Mucosa of rectum (tissue), 2 donors: ENCODE results near the gene ZSWIM5.
"Not testable (repeated sequence)": the region's sequence is repeated elsewhere in the genome, so short reads cannot be mapped to it uniquely, and the experiment has no call there.

ENCODE experiments used
- H3K27ac ChIP-seq, 2 donors: one replicate each; pipeline ENCODE4 v1.7.0; 2013; ENCODE audit warnings: inconsistent platforms in 2 of 2, low read depth in 2 of 2, low read length in 2 of 2
- H3K27me3 ChIP-seq, 2 donors: one replicate each; pipeline ENCODE4 v1.7.0; 2013; ENCODE audit warnings: low read length in 2 of 2; ENCODE audit not compliant: control insufficient read depth in 2 of 2, insufficient read depth in 2 of 2
- H3K36me3 ChIP-seq, 2 donors: one replicate each; pipeline ENCODE4 v1.7.0; 2013; ENCODE audit warnings: low read length in 2 of 2; ENCODE audit not compliant: control insufficient read depth in 2 of 2, insufficient read depth in 2 of 2
- H3K4me1 ChIP-seq, 2 donors: one replicate each; pipeline ENCODE4 v1.7.0; 2013; ENCODE audit warnings: low read length in 2 of 2, mild to moderate bottlenecking in 1 of 2; ENCODE audit not compliant: control insufficient read depth in 2 of 2, insufficient read depth in 2 of 2
- H3K4me3 ChIP-seq, 2 donors: one replicate each; pipeline ENCODE4 v1.7.0; 2013; ENCODE audit warnings: low read length in 2 of 2
- H3K9ac ChIP-seq, 2 donors: one replicate each; pipeline ENCODE4 v1.7.0; 2013; ENCODE audit warnings: low read length in 2 of 2, low read depth in 1 of 2, mild to moderate bottlenecking in 1 of 2
- H3K9me3 ChIP-seq, 2 donors: one replicate each; pipeline ENCODE4 v1.7.0; 2013; ENCODE audit warnings: low read length in 2 of 2; ENCODE audit not compliant: control insufficient read depth in 2 of 2
- donor health status: healthy.
- donor health status: Normal muscosa, but diverticular disease.

ZSWIM5 gene

DNA sequence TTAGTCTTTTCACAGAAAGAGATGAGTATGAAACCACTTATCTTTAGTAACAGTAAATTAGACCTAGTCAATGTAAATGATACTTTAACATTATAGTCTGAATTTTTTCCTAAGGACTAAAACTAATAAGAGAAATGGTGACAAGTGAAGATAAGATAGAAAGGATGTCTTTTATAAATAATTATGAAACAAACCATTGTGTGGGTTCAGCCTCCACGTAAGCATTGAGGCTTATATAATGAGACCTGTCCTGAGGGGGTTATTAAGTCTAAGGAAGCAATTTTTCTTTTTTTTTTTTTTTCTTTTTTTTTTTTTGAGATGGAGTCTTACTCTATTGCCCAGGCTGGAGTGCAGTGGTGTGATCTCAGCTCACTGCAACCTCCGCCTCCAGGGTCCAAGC lies 138.6 kb downstream of the ZSWIM5 start:
- no peak overlapping the region for H3K27ac ChIP-seq
- H3K9ac ChIP-seq: no peak overlapping the region
- no peak overlapping the region for H3K4me3 ChIP-seq
- H3K27me3 ChIP-seq: no peaks in the 10 kb centered on the region
- no peaks in the 10 kb centered on the region for H3K4me1 ChIP-seq
- H3K36me3 ChIP-seq: no peaks in the 10 kb centered on the region
- H3K9me3 ChIP-seq: no peaks in the 10 kb centered on the region

DNA sequence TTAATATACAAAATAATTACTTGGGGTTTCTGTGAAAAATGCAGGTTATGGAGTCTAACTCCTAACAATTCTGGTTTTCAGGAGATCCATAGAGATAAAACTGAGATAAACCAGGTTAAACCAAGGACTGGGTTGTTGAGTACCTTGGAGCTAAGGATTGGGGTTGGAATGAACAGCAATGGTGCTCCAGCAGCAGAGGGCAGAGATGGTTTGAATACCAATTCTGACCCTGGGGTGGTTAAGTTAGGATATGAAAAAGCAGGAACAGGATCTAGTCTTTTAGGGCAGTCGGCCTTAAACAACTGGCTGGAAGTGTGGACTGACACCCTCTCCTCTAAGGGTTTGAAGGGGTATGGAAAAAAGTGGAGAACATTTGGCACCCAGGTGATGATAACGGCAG lies 141.3 kb downstream of the ZSWIM5 start:
- H3K9me3 ChIP-seq: no peaks in the 10 kb centered on the region
- H3K27me3 ChIP-seq: no peaks in the 10 kb centered on the region
- H3K36me3 ChIP-seq: no peaks in the 10 kb centered on the region
- H3K4me3 ChIP-seq: no peak overlapping the region
- H3K4me1 ChIP-seq: no peaks in the 10 kb centered on the region
- H3K27ac ChIP-seq: no peak overlapping the region
- H3K9ac ChIP-seq: no peak overlapping the region

DNA sequence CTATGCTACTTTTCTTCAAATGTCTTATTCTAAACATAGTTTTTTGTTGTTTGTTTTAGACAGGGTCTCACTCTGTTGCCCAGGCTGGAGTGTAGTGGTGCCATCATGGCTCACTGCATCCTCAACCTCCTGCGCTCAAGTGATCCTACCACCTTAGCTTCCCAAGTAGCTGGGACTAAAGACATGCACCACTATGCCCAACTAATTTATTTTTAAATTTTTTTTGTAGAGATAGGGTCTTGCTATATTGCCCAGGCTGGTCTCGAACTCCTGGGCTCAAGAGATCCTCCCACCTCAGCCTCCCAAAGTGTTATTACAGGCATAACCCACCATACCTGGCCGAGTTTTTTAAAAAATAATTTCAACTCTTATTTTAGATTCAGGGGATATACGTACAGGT lies 143.9 kb downstream of the ZSWIM5 start:
- not testable (repeated sequence) for H3K27ac ChIP-seq, H3K36me3 ChIP-seq, H3K4me1 ChIP-seq

DNA sequence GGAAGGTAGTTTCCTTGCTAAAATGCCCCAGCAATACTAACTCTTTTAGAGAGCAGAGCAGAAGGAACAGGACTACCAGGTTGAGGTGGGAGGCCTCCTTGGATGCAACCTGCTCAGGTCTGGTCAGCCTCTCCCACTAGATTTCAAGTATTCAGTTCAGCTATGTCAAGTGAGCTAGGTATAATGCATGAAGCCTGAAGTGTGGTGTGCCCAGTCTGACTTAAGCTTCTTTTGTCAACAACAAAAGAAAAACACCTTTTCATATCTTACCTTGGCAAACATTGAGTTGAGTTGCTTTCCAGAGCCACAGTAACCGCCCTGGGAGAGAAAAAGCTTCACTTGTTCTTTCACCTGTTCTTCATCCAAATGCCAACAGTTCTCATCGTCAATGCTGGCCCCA lies 146.6 kb downstream of the ZSWIM5 start:
- no peaks in the 10 kb centered on the region for H3K27me3 ChIP-seq
- H3K27ac ChIP-seq: no peak overlapping the region
- no peak overlapping the region for H3K9ac ChIP-seq
- no peaks in the 10 kb centered on the region for H3K9me3 ChIP-seq
- H3K4me3 ChIP-seq: no peak overlapping the region
- peaks cover 8 to 13% of the 10 kb centered on the region in 2 donors for H3K36me3 ChIP-seq
- no peaks in the 10 kb centered on the region for H3K4me1 ChIP-seq

More for the DNA sequence above, 143.9 kb downstream of the ZSWIM5 start:
- not testable (repeated sequence) for H3K4me3 ChIP-seq, H3K9me3 ChIP-seq, H3K27me3 ChIP-seq, H3K9ac ChIP-seq

DNA sequence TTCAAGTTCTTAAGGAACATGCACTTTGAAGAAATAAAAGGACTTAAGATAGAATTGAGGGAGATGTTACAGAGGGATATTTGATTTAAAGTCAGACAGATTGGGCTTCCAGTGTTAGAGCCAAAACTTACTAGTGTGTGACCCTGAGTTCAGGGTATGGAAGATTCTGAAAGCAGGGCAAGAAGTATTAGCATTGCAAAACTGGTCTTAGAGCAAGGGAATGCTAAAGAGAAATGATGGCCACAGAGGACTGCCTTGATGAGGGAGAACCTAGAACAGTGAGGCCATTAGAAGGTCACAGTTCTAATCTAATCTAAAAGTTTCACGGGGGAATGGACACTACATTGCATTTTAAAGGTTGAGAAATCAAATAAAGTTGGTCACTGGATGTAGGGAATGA lies 148.9 kb downstream of the ZSWIM5 start:
- Histone ChIP-seq H3K27me3 (no peaks in the 10 kb centered on the region), H3K4me1 (no peaks in the 10 kb centered on the region), H3K9ac (no peak overlapping the region), H3K4me3 (no peak overlapping the region), H3K36me3 (peaks cover 8 to 13% of the 10 kb centered on the region in 2 donors), H3K27ac (no peak overlapping the region), H3K9me3 (no peaks in the 10 kb centered on the region)

DNA sequence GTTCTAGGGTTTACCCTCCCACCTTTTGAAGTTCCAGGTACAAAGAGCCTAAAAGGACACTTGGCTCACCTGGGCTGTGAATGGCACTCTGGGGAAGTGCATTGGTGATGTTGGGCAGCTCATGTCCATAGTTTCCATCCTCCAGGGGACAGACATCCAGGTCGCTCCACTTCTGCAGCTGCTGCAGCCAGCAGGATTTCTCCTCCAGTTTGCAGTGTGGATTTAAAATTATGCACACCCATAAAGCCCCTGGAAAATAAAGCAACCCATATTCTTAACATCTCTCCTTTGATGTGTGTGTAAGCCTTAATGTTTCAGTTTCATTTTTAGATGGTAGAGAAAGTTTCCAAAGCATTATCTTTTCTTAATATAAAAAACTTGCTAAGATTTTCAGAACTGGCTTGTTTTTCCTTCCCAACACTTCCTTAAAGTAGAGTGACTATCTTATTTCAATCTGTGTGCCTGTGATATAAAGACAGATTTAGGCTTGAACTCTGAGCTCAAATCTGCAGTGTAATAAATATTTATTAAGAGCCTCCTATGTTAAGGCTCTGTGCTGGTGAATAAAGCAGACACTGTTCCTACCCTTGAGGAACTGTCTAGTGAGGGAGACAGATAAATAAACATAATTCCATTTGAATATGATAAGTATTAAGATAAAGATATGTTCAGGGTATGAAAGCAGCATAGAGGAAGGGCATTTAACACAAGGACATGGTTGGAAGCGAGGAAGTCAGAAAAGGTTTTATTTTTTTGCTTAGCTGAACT lies 155.2 kb downstream of the ZSWIM5 start:
- Histone ChIP-seq H3K27ac (no peak overlapping the region), H3K36me3 (peaks cover 0 to 5% of the 10 kb centered on the region in 2 donors), H3K9ac (no peak overlapping the region), H3K9me3 (no peaks in the 10 kb centered on the region), H3K4me3 (no peak overlapping the region), H3K27me3 (no peaks in the 10 kb centered on the region), H3K4me1 (no peaks in the 10 kb centered on the region)

DNA sequence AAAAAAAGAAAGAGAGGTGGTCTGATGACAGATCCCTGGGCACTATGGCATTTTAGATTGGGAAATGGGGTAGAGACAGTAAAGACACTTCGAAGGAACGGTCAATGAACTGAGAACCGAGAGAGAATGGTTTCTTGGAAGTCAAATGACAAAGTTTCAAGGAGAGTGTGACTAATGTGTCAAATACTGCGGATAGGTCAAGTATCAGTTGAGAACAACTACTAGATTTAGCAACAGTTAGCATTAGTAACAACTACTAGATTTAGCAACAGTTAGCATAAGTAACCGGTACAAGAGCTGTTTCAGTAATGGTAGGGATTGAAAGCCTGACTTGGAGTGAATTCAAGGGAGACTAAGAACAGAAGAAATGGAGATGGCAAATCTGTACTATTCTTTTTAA lies 159.4 kb downstream of the ZSWIM5 start:
- Histone ChIP-seq H3K4me1 (no peaks in the 10 kb centered on the region), H3K36me3 (peaks cover 3 to 4% of the 10 kb centered on the region in 2 donors), H3K27ac (no peak overlapping the region), H3K9ac (no peak overlapping the region), H3K4me3 (no peak overlapping the region), H3K9me3 (no peaks in the 10 kb centered on the region), H3K27me3 (no peaks in the 10 kb centered on the region)

DNA sequence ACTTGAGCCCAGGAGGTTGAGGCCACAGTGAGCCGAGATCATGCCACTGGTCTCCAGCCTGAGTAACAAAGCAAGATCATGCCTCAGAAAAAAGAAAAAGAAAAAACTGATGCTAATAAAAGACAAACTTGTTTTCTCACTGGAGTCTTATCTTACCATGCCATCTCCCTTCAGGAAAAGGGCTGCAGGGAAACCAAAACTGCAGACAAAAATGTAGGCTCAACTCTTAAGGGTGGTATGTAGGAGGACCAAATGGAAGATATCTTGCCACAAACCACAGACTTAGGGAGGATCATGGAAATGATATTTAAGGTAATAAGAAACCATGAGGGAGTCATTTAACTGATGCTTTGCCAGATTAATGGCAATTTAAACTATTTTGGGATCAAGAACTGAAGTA lies 161.5 kb downstream of the ZSWIM5 start:
- Histone ChIP-seq H3K27ac (no peak overlapping the region), H3K4me1 (no peaks in the 10 kb centered on the region), H3K9me3 (no peaks in the 10 kb centered on the region), H3K9ac (no peak overlapping the region), H3K36me3 (peaks cover 3 to 4% of the 10 kb centered on the region in 2 donors), H3K27me3 (no peaks in the 10 kb centered on the region), H3K4me3 (no peak overlapping the region)

DNA sequence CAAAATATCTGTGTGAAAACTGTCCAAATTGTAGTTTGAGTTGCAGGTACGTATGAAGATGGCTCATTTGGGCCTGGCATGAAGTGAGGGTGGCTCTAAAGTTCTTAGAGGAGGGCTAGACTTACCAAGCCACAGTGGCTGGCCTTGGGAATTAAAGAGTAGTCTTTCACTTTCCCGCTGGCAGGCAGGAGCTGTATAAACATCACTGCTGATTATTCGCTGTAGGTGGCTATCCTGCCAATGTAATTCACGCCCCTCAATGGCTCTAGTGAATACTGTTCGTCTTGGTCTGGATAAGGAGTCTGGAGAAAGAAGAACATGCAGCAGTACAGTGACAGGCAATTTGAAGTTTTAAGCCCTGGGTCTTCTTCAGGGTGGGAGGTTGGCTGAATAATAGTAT lies 163.3 kb downstream of the ZSWIM5 start:
- peaks cover 0 to 3% of the 10 kb centered on the region in 2 donors for H3K4me1 ChIP-seq
- H3K9ac ChIP-seq: no peak overlapping the region
- H3K27me3 ChIP-seq: no peaks in the 10 kb centered on the region
- no peaks in the 10 kb centered on the region for H3K9me3 ChIP-seq
- H3K27ac ChIP-seq: no peak overlapping the region
- no peak overlapping the region for H3K4me3 ChIP-seq
- H3K36me3 ChIP-seq: peaks cover 3 to 4% of the 10 kb centered on the region in 2 donors

DNA sequence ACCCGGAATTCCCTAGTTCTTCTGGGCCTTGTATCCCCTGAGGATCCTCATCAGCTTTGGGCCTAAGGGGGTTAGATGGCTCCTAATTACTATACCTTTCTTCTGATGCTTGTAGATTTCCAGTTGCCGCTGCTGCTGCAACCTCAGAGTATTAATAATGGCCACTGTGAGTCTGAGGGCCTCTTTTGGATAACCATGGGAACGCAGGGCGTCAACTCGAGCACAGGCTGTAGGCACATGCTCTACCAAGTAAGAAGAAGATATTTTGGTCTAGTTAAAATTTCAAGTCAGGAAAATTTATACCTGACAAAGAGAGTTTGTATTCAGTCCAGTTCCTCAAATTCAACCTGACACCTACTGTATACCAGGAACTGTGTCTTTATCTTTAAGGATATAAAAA lies 166.1 kb downstream of the ZSWIM5 start:
- Histone ChIP-seq H3K9me3 (no peaks in the 10 kb centered on the region), H3K36me3 (peaks cover 7 to 12% of the 10 kb centered on the region in 2 donors), H3K4me3 (no peak overlapping the region), H3K27ac (no peak overlapping the region), H3K9ac (no peak overlapping the region), H3K4me1 (peaks cover 0 to 3% of the 10 kb centered on the region in 2 donors), H3K27me3 (no peaks in the 10 kb centered on the region)
